HG03066 (cell line): ENCODE results near the gene PCBP3.
"Not testable (repeated sequence)": the region's sequence is repeated elsewhere in the genome, so short reads cannot be mapped to it uniquely, and the experiment has no call there.

ENCODE experiments used
- ATAC-seq: cut with Tn5 transposase; IDR thresholded peaks from one replicate; pipeline ENCODE4 v1.9.1; 2021; ENCODE audit warnings: low read depth; ENCODE audit not compliant: unreplicated experiment

Gene PCBP3

DNA sequence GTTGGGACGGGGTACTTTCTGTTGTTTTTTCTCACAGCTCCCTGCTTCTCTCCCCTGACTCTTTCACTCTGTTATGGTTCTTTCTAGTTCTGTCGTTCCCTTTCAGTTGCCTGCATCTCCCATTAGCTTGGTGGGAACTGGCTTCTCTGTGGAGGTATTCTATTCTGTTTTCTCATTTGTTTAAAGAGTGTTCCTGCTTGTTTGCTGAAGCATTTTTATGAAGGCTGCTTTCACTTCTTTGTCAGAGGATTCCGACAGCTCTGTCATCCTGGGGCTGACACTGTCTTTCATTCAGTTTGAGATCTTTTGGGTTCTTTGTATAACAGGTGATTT is 242.0 kb downstream of the PCBP3 start:
- ATAC-seq, result no peak

DNA sequence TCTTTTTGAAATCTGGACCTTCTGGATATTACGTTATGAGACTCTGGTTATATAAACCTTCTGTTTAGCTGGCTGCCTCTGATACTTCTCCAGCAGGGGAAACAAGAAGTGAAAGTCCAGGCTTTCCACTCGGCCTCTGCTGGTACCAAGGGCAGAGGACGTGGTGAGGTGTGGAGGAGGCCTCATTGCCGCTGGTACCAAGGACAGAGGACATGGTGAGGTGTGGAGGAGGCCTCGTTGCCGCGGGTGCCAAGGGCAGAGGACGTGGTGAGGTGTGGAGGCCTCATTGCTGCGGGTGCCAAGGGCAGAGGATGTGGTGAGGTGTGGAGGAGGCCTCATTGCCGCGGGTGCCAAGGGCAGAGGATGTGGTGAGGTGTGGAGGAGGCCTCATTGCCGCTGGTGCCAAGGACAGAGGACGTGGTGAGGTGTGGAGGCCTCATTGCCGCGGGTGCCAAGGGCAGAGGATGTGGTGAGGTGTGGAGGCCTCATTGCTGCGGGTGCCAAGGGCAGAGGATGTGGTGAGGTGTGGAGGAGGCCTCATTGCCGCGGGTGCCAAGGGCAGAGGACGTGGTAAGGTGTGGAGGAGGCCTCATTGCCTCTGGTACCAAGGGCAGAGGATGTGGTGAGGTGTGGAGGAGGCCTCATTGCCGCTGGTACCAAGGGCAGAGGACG is 242.5 kb downstream of the PCBP3 start:
- ATAC-seq, result not testable (repeated sequence)

DNA sequence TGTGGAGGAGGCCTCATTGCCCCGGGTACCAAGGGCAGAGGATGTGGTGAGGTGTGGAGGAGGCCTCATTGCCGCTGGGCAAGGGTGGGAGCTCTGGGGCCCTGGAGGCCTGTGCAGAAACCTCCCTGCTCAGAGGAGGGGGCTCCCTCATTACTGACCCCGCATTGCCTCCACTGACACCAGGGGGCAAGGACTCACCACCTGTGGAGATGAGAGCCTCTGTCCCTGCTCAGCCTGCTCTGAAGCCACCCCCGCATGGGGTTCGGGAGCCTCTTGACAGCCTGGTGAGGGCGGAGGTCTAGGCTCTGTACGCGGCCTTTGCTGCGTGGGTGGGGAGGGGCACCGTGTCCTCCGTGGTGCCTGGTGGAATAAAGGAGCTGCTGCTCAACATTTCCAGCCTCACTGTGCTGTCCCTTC is 243.1 kb downstream of the PCBP3 start:
- ATAC-seq, result no peak

DNA sequence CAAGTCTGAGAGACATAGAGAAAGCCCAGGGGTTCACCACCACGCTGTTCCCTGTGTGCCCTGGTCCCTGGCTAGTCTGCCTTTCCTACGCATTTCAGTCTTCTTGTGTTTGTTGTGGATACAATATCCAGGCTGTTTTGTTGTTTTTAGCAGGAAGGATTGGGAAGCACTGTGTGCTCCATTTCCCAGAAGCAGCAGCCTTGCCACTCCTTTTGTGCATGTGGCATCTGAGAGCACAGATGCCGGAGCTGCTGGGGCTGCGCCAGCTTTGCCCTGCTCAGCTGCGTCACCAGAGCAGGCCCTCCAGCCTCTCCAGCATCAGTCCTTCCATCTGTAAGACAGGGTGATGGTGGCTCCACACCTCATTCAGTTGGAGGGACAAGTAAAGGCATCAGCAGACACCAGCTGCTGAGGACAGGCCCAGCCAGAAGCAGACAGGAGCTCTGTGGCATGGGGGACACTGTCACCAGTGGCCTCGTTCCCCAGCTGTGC is 243.6 kb downstream of the PCBP3 start:
- no peak for ATAC-seq

DNA sequence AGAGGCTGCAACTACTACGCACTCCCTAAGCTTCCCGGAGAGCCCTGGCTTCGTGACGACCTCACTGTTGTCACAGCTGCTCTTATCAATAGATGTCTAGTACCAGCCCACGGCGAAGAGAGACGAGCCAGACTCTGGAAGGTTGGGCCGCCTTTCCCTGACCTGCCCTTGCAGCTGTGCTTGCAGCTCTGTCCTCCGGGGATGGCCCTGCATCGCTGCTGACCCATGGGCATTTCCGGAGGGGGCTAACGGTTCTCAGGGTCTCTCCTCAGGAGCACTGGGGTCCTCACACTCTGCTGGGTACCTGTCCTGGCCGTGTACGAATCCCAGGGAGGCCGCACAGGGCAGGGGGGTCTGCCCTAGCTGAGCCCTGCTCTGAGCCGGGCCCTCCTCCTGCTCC is 244.3 kb downstream of the PCBP3 start:
- no peak for ATAC-seq

DNA sequence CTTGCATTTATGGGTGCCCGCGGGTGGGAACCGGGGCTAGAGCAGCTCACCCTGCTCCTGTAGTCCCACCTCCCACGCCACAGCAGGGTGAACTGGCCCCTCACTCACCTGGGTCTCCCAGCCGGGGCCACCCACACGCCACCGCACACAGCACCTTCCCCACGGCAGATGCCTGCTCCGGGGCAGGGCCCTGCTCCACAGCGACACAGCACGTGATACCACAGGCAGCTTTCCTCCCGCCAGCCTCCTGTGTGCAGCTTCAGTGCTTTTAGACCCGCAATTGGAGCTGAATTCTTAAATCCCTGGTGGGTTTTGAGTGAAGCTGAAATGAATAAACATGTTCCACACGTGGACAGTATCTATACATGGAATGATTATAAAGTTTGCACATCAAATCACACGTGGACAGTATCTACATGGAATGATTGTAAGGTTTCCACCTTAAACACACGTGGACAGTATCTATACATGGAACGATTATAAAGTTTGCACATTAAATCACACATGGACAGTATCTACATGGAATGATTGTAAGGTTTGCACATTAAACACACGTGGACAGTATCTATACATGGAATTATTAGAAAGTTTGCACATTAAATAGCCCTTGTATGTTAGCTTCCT is 245.0 kb downstream of the PCBP3 start:
- ATAC-seq, result no peak

DNA sequence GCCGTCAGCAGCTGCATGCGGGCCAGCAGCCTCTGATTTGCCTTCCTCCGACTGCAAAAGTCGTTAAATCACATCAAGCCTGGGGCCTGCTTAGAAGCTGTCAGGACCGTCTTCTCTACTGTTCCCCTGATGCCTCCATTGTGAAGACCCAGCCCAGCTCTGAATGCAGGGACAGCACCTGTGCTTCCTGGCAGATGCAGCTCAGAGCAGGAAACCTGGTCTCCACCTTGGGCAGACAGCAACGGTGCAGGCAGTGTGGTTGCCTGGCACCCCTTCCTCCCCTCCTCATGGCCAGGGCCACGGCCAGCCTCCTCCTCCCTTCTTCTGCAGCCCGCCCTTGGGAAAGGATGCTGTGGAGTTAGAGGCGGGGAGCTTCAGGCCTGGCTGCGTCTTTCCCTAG is 245.7 kb downstream of the PCBP3 start:
- ATAC-seq, result no peak

DNA sequence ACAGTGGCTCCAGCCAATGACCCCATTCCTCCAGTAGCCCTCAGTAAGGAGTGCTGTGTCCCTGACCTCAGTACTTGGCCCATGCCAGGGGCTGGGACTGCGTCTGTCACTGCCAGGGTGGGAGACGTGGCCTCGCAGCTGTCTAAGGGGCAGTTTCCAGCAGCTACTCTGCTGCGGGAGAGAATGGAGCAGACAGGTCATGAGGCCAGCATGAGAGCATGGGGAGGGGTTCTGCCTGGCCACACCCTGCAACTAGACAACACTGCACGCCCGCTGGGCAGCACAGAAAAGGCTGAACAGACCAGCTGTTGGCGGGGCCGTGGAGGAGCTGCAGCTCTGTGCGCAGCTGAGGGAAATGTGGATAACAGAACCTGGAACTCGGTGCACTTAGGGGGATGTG is 246.4 kb downstream of the PCBP3 start:
- ATAC-seq, result no peak

DNA sequence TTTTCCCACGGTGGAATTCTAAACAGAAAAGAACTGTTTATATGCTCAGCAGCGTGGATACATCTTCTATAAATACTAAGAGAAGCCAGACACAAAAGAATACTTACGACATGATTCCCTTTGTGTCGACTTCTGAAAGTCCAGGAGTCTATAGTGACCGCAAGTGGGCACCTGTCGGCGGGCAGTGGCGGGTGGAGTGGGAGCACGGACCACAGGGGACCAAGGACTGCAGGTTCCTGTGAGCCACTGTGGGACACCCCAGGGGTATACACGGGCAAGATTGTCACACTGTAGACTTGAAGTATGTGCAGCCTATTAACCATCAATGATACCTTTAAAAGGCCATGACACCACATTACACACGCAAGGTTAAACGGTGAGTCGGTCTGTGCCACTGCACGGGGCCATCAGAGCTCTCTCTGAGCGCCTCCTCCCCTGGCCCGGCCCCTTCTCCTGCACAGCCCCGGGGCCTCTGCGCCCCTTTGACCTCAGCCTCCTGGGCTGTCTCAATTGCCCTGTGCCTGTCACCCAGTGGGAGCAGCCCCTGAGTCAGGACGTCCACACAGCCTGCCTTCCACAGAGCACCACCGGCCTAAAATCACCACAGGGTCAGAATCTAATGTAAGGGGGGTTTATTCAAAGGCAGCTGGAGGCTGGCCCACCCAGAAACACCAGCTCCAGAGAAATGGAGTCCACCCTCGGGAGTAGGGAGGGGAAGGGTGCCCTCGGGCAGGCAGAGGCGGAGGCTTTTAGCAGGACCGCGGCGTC is 248.0 kb downstream of the PCBP3 start:
- no peak for ATAC-seq

DNA sequence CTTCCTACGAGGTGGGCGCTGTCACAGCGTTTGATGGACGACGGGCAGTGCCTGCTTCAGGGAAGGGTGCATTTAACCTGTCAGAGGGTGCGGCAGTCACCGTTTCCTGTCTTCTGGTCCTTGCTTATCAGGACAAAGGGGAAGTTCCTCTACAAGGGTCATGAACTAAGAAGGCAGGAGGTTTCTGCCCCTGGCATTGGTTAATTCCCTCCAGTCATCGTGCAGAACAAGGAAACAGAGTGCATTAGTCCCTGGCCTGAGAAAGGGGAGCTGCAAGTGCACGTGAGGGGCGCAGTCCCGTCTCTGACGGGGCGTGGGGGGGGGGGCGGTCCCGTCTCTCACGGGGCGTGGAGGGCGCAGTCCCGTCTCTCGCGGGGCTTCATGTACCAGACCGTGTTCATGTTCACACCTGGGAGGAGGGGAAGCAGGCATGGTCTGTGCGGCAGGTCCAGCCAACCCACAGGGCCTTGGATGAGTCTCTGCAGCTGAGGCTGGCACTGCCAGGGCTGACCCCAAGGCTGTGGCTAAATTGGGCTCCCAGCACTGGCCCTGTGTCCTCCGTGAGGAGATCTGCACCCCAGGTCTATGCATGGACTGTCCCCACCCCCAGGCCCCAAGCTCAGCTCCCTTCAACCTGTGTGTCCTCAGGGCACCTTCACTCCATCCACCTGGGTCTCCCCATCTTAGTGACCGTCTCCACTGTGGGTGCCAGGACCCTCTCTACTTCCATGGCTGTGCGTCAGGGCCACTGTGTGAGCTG is 248.8 kb downstream of the PCBP3 start:
- no peak for ATAC-seq

DNA sequence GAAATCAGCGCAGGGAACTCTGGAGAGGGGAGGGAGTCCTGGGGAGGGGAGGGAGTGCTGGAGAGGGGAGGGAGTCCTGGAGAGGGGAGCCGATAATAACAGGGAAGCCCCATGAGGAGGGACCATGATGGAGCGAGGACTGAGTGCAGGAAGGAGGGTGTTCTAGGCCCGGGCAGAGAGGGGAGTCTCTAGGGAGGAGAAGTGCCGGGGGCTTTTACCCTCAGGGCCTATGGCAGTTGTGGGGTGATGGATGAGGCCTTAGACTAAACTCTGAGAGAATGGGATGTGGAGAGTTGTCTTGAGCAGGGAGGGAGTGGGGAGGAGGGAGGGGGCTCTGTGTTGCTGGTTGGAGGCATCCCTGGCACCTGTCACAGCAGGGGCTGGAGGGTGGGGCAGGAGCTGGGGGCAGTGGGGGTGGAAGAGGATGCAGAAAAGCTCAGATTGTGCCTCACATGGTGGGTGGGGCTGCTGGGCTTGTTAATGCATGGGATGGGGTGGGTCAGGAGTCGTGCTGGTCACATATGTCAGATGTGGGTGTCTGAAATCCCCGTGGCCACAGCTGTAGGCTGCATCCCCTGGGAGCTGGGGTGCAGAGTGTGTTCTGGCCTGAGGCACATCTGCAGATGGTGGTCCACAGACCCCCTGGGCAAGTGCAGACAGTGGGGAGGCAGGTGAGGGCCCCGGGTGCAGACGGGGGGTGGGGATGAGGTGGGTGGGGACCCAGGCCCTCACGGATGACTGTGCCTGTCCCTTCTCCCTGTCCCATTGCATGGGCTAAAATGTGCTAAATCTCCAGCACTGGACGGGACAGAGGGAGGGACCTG is 249.6 kb downstream of the PCBP3 start:
- no peak for ATAC-seq

DNA sequence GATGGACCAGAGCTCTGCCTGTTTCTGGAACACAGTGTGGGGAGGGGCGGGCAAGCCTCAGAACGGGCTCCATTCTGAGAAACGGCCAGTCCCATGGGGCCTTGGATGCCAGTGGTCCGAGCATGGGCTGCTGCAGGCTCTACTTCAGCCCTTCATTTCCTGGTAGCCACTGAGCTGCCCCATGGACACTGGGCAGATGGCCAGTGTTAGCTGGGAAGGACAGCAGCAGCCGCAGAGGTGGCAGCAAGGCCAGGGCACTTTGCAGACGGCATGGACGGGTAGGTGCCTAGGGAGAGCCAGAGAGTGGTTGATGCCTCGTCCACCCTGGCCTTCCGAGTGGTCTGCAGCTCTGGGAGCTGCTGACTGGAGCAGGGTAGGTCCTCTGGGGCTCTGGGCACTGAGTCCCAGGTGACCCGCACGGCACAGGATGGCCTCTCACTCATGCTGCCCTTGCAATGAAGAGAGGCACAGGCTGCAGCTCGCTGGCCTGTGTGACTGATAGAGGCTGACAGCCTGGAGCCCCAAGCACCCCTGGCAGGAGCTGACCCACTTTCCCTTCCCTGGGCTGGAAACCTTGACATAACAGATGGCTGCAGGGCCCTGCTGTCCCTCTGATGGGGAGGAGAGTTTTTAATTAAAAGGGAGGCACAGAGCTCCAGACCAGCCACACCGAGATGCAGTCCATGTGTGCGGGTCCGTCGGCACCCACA is 250.4 kb downstream of the PCBP3 start:
- no peak for ATAC-seq

DNA sequence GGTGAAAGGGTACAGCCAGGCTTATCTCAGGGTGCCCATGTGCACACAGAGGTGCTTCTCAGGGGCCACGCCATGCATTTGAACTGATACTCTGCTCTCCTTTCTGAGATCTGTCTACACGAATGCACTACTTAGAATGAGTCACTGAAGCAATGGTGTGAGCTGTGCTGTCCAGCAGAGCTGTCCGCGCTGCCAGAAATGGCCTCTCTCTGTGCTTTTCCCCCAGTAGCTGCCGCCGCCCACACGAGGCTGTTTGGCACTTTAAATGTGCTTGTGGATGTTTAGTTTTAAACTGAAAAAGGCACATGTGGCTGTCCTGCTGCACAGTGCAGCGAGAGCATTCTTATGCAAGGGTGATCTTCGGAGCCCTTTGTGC is 250.9 kb downstream of the PCBP3 start:
- no peak for ATAC-seq

DNA sequence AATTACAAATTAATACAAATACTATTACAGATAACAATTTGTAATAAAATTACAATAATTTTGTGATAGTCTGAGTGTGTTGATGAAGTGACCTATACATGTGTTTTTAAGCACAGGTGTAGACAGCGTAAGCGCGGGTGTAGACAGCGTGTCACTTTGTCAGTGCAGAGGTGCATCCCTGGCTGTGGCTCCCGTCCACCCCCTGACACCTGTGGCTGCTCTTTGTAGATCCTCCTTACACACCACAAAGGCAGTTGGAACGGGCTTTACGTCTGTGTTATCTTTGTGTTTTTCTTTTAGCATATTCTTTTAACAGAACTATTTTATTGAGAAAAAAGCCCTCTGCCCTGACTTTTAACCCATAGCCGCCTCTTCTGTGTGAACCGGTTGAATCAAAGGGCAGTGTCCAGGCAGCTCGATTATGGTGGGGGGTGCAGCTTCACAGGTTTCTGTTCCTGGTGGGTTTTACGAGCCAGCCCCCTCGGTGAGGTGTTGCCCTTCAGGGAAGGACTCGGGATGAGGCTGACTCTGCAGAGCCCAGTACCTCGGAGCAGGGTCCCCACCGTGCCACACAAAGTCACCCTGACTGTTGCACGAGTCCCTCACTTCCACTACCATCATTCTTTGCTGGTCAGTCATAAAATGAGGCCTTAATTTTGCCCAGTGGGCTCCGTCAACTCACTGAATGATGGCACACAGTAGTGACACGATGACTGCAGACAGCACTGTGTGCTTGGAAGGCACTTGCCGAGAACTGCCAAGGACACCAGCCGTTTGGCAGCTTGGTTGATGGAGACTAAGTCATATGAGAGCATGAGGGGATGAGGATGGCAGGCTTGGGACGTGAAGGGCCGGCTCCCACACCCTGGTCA is 251.6 kb downstream of the PCBP3 start:
- ATAC-seq, result no peak

DNA sequence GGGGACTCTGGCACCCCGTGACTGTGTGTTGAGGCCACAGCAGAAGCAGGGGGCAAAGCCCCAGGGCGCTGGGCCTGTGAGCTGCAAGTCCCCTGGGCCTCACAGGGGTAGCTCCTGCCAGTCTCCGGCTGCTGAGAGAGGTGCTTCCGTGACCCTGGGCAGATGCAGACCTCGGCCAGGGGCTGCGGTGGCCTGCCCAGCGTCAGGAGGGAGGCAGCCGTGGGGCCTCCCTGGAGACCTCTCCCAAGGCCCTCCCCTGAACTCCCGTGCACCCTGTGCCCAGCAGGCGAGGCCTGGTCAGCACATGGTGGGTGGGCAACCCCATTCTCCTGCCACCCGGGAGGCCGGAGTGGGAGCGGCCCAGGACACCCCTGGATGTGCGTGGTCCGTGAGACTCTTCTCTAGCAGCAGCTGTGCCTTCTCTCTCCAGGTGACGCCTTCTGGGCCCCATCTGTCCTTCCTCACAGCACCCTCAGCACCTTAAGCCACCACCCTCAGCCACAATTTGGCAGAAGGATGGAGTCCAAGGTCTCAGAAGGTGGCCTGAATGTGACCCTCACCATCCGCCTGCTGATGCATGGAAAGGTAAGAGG is 252.3 kb downstream of the PCBP3 start:
- no peak for ATAC-seq

DNA sequence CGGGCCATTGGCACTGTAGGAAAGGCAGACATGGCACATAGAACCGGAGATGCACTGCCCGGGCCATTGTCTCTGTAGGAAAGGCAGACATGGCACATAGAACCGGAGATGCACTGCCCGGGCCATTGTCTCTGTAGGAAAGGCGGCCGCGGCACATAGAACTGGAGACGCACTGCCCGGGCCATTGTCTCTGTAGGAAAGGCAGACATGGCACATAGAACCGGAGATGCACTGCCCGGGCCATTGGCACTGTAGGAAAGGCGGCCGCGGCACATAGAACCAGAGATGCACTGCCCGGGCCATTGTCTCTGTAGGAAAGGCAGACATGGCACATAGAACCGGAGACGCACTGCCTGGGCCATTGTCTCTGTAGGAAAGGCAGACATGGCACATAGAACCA is 252.9 kb downstream of the PCBP3 start:
- ATAC-seq, result not testable (repeated sequence)

DNA sequence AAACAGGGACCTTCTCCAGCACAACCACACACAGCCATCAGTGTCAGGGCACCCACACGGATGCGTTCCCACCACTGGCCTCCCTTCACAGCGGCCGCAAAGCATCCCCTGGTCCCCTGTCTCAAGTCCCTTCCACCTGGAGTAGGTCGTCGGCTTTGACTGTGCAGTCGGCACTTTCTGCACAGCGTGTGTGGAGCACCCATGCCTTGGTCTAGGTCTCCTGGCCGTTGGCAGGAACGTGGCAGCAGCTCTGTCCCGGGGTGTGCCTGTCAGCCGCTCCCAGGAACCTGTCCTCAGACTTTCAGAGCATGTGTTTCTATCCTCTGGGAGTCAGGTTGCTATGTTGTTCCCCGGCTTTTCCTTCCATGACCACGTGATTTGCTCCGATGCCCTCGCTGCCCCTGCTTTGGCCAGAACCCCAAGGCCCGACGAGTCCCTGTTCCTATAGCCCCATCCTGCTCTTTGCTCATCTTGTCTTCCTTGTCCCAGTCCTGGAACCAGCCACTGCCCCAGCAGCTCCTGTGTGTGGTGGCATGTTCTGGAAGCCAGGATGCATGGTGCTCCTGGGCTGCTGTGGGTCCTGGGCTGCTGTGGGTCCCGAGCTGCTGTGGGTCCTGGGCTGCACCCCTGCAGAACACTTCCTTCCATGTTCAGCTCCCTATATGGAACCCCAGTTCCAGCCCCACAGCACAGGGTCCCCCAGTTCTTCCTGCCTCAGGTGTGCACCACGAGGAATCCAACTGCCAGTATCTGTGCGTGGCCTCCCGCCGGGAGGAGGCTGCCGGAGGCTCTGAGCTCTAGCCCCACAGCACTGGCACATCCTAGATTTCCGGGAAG is 253.9 kb downstream of the PCBP3 start:
- ATAC-seq, result no peak

DNA sequence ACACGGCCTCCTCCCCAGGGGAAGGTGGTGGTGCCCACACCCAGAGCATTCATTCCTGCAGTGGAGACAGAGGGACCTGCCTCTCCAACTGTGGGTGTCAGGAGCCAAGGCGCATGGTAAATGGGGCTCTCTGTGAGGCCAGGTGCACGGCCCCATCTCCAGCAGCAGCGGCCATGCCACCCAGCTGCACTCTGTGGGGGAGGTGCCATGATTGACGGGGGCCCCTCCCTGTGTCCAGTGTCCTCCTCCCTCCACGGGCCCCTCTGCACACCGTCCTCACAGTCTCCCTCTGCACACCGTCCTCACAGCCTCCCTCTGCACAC is 254.5 kb downstream of the PCBP3 start:
- no peak for ATAC-seq
